Right lung (tissue), 10 donors: ENCODE data around the gene DDX24. TPM values are rescaled to one million over a fixed set of nuclear protein-coding genes. Genes with fewer than 3 reads are reported as not detected.

Experiments
- DNase-seq, 2 donors: peaks; one replicate each; pipeline ENCODE4 v3.0.0-alpha.2; 2013
- long read RNA-seq, 8 donors: transcript quantifications; one replicate each; lab custom pipeline, GENCODE V29; 2026
- polyA plus RNA-seq, 5 donors: library from polyadenylated mRNA; unstranded; fragments of 120-200 nt; gene quantifications; one replicate each; pipeline versions ENCODE4 v1.2.1 to v1.2.3, GENCODE V29; 2013; ENCODE audit warnings: inconsistent platforms in 1 of 5, low replicate concordance in 1 of 5; ENCODE audit not compliant: insufficient read length in 5 of 5, insufficient read depth in 1 of 5

Gene DDX24, protein sequence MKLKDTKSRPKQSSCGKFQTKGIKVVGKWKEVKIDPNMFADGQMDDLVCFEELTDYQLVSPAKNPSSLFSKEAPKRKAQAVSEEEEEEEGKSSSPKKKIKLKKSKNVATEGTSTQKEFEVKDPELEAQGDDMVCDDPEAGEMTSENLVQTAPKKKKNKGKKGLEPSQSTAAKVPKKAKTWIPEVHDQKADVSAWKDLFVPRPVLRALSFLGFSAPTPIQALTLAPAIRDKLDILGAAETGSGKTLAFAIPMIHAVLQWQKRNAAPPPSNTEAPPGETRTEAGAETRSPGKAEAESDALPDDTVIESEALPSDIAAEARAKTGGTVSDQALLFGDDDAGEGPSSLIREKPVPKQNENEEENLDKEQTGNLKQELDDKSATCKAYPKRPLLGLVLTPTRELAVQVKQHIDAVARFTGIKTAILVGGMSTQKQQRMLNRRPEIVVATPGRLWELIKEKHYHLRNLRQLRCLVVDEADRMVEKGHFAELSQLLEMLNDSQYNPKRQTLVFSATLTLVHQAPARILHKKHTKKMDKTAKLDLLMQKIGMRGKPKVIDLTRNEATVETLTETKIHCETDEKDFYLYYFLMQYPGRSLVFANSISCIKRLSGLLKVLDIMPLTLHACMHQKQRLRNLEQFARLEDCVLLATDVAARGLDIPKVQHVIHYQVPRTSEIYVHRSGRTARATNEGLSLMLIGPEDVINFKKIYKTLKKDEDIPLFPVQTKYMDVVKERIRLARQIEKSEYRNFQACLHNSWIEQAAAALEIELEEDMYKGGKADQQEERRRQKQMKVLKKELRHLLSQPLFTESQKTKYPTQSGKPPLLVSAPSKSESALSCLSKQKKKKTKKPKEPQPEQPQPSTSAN
- polyA plus RNA-seq: 100 to 1,000 TPM; 129 to 148 (median 139) TPM
- long read RNA-seq, donor 1, full-length matches to known transcripts: 64 of 98 reads
- long read RNA-seq, donor 1, partial matches to known transcripts: 34 of 98 reads
- long read RNA-seq, donor 1, other reads (novel, unspliced or antisense): 0 of 98 reads
- long read RNA-seq, donor 2, full-length matches to known transcripts: 32 of 32 reads
- long read RNA-seq, donor 2, partial matches to known transcripts: 0 of 32 reads
- long read RNA-seq, donor 2, other reads (novel, unspliced or antisense): 0 of 32 reads
- long read RNA-seq, donor 3, full-length matches to known transcripts: 43 of 69 reads
- long read RNA-seq, donor 3, partial matches to known transcripts: 26 of 69 reads
- long read RNA-seq, donor 3, other reads (novel, unspliced or antisense): 0 of 69 reads
- long read RNA-seq, donor 4, full-length matches to known transcripts: 52 of 70 reads
- long read RNA-seq, donor 4, partial matches to known transcripts: 18 of 70 reads
- long read RNA-seq, donor 4, other reads (novel, unspliced or antisense): 0 of 70 reads
- long read RNA-seq, donor 5, full-length matches to known transcripts: 100 of 116 reads
- long read RNA-seq, donor 5, partial matches to known transcripts: 16 of 116 reads
- long read RNA-seq, donor 5, other reads (novel, unspliced or antisense): 0 of 116 reads
- long read RNA-seq, donor 6, full-length matches to known transcripts: 72 of 81 reads
- long read RNA-seq, donor 6, partial matches to known transcripts: 9 of 81 reads
- long read RNA-seq, donor 6, other reads (novel, unspliced or antisense): 0 of 81 reads
- long read RNA-seq, donor 7, full-length matches to known transcripts: 99 of 117 reads
- long read RNA-seq, donor 7, partial matches to known transcripts: 18 of 117 reads
- long read RNA-seq, donor 7, other reads (novel, unspliced or antisense): 0 of 117 reads
- long read RNA-seq, donor 8, full-length matches to known transcripts: 32 of 32 reads
- long read RNA-seq, donor 8, partial matches to known transcripts: 0 of 32 reads
- long read RNA-seq, donor 8, other reads (novel, unspliced or antisense): 0 of 32 reads

DNA sequence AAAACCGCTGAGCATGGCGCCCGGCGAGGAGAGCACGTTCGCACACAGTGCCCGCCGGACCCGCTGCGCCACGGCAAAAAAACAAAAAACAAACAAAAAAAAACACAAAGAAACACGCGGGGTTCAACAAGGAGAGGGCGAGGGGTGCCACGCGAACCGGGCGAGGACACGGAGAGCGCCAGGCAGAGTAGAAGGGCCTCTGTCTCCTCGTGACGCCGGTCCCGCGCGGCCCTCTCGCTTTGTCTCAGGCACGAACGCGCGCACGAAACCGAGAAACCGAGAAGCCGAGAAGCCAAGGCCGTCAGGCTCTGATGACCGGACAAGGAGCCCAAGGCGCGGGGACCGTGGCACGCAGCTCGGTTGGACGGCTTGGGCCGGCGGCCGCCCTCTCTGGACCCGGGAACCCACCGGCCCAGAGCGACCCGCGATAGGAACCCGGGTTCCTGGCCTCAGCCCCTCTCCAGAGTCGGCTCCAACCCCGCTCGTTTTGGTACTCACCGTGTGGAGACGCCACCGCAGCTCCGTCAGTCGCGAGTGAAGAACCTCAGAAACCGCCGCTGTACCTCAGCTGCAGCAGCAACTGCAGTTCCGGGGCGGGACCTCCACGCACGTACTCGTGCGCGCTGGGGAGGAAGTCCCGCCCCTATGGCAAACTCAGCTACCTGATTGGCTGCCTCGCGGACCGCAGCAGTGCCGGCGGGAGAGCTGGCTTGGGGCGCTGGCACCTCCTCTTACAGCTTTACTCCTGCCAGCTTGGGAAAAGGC, at the start of gene DDX24, which contains the start of gene IFI27L1:
DDX24 (minus strand) TSS at position 582 of the 765 bp plus-strand sequence. CDS start 1,460 bp downstream, outside the sequence.
IFI27L1 (plus strand) TSS at position 690 of the 765 bp plus-strand sequence. CDS start 15,628 bp downstream, outside the sequence.
- DNase-seq: peak; percentile 94 to 95

GRCh38 chr14:94129758-94130414, 48.9 kb upstream of the DDX24 start:
- DNase-seq: peak; percentile 16 to 27

GRCh38 chr14:94129111-94129757, 48.2 kb upstream of the DDX24 start, which contains the start of gene IFI27L2:
Gene IFI27L2 (minus strand): TSS chr14:94129604. CDS start chr14:94129564, 40 bp downstream.
- peak; percentile 74 to 84 for DNase-seq

GRCh38 chr14:94128216-94128839, 47.3 kb upstream of the DDX24 start:
- DNase-seq: no peak

DNA sequence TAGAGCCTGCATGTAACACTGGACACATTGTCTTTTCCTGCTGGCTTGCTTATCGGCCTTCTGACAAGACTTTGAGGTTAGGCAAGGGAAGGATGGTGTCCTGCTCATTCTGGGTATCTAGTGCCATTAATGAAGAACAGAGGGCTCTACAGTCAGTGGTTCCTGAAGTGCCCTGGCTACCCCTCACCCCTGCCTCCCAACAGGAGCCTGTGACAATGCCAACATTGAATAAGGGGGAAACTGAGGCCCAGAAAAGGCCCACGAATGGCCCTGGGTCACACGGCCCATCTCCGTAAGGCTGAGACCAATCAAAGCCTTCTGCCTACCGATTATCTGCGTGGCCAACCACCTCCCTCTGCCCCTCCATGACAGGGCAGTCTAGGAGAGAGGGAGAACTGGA, 46.3 kb upstream of the DDX24 start:
- no peak for DNase-seq

DNA sequence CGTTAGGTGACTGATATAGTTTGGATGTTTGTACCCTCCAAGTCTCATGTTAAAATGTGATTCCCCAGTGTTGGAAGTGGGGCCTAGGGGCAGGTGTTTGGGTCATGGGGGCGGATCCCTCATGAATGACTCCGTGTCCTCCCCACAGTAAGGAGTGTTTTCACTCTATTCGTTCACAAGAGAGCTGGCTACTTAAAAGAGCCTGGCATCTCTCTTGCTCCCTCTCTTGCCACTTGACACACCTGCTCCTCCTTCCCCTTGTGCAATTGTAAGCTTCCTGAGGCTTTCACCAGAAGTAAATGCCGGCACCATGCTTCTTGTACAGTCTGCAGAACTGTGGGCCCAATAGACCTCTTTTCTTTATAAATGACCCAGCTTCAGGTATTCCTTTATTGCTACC, 45.8 kb upstream of the DDX24 start:
- no peak for DNase-seq

DNA sequence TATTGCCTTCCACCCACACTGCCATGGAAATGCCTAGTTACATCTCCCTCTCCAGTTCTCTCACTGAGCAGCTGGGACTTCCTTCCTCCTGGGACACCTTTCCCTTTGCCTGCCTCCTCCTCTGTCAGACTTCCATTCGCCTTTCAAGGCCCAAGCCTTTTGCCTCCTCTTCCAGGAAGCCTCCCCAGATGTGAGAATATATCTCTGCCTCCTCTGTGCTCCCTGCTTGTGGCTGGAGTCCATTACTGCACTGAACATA, 45.3 kb upstream of the DDX24 start:
- DNase-seq: no peak

DNA sequence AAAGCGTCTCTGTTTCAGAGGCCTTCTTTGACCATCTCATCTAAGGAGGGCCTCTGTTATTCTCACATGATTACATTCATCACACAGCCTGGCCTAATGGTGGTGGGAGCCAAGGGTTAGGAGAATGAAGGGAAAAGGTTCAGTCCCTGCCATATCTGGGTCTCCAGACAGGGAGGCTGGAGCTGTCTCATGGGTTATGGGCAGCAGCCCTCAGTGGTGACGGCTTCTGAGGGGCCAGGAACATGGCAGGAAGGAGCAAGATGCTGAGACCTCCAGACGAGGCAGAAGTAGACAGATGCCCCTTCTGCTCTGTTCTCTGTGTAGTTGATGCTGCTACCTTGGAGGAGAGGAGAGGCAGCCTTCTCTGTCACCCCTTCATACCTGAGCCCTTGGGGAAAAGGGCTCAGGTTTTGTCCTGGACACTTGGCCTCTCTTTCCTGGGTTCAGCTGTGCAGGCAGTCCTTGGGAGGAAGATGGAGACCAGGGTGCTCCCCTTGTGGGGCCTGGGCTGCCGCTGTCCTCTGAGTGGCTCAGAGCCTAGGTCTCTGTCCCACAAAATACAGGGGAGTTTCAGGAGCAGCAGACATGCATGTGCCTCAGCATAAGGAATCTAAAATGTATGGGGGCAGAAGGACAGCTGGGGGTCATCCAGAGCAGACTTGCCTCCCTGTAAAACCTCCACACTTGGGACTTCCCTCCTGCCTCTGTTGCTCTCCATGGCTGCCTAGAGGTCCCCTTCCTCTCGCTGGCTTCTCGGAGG, 44.8 kb upstream of the DDX24 start:
- no peak for DNase-seq

DNA sequence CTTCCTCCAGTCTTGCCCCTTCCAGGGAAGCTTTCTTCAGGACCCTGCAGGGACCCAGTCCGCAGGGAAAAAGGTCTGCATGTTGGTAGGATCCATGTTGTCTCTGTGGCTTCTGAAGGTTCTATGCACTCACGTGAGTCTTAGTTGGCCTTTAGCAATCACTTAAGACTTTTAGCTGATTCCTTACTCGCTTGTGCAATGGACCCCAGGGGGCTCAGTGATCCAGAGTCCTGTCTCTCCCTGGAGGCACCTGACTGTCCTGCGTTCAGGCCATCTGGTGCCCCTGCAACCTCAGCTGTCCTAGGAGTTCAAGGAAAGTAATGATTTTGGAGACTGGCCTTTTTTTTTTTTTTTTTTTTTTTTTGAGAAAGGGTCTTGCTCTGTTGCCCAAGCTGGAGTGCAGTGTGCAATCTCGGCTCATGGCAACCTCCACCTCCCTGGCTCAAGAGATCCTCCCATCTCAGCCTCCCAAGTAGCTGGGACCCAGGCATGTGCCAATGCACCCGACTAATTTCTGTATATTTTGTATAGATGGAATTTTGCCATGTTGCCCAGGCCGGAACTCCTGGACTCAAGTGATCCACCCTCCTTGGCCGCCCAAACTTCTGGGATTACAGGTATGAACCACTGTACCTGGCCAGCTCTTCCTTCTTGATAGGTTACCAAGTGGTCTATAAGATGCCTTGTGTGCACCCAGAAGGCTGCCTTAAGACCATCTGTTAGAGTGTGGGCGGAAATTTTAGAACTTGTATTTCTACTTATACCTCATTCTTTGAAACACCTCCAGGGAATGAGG, 43.8 kb upstream of the DDX24 start:
- no peak for DNase-seq

DNA sequence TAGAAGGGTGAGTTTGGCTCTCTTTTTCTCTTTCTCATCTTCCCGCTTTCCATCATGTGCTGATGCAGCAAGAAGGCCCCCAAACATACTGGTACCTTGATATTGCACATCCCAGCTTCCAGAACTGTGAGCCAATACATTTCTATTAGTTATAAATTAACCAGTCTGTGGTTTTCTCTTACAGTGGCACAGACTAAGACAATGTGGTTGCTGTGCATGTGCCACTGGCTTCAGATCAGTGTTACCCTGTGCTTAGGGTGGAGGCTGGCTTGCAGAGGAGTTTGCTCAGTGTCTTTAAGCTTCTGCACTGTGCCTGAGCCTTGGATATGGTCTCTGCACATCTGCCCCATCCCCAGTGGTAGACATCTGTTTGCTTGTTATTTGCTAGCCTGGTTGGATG, 42.9 kb upstream of the DDX24 start:
- no peak for DNase-seq

- DNase-seq: no peak
Measured at GRCh38 chr14:94123296-94123695, 42.3 kb upstream of the DDX24 start.

GRCh38 chr14:94122438-94122837, 41.4 kb upstream of the DDX24 start:
- DNase-seq: no peak

- no peak for DNase-seq
Measured at GRCh38 chr14:94121485-94121884, 40.5 kb upstream of the DDX24 start.

GRCh38 chr14:94120667-94121340, 39.8 kb upstream of the DDX24 start:
- no peak for DNase-seq

- no peak for DNase-seq
Measured at GRCh38 chr14:94119071-94119470, 38.1 kb upstream of the DDX24 start.

DNA sequence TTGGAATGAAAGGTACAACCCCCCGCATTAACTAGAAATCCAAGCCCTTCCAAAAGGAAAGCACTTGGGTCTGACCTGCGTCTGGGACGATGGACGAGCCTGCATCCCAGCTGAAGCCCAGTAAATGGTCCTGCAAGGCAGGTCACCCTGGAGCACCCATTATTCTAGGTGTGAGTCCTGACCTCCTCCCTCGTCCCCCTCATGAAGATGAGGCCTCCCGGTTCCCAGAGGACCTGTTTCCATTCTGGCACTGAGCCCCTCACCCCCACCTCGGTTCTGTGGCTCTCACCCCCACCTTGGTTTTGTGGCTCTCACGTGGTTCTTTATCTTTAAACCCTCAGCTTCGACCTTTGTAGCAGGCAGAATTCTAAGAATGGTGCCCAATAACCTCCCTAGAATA, 36.9 kb upstream of the DDX24 start:
- DNase-seq: no peak
